Measurements from ENCODE around the gene THOC6. TPM values are rescaled to one million over a fixed set of nuclear protein-coding genes. Genes with fewer than 3 reads are reported as not detected.
"Not testable (repeated sequence)": the region's sequence is repeated elsewhere in the genome, so short reads cannot be mapped to it uniquely, and the experiment has no call there.

THOC6 gene
- total RNA-seq, 2 donors from 2014 or later: 22.9 to 28.0 TPM

GRCh38 chr16:3049921-3050481, 26.2 kb downstream of the THOC6 start:
- Histone ChIP-seq H3K9me3 (no peaks in the 10 kb centered on the region), H3K4me1 (replicated peaks) (peaks cover 10% of the 10 kb centered on the region), H3K36me3 (no peaks in the 10 kb centered on the region), H3K4me3 (no peak overlapping the region), H3K27me3 (replicated peaks; ENCODE audit: insufficient read depth) (peaks cover 2% of the 10 kb centered on the region), H3K27ac (no peak overlapping the region)
- intact Hi-C loops (cut with DNase I): no loop called here
- WGBS: 73% methylated on average over 23 of the region's 26 CpGs
- no peak for TF ChIP-seq POLR2A (IDR thresholded peaks at IDR 0.05)
- TF ChIP-seq POLR2AphosphoS5 (IDR thresholded peaks at IDR 0.05): no peak
- TF ChIP-seq, protein P1, sequence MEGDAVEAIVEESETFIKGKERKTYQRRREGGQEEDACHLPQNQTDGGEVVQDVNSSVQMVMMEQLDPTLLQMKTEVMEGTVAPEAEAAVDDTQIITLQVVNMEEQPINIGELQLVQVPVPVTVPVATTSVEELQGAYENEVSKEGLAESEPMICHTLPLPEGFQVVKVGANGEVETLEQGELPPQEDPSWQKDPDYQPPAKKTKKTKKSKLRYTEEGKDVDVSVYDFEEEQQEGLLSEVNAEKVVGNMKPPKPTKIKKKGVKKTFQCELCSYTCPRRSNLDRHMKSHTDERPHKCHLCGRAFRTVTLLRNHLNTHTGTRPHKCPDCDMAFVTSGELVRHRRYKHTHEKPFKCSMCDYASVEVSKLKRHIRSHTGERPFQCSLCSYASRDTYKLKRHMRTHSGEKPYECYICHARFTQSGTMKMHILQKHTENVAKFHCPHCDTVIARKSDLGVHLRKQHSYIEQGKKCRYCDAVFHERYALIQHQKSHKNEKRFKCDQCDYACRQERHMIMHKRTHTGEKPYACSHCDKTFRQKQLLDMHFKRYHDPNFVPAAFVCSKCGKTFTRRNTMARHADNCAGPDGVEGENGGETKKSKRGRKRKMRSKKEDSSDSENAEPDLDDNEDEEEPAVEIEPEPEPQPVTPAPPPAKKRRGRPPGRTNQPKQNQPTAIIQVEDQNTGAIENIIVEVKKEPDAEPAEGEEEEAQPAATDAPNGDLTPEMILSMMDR (IDR thresholded peaks at IDR 0.05): no peak
- no peak for DNase-seq (ENCODE audit: low spot score)

DNA sequence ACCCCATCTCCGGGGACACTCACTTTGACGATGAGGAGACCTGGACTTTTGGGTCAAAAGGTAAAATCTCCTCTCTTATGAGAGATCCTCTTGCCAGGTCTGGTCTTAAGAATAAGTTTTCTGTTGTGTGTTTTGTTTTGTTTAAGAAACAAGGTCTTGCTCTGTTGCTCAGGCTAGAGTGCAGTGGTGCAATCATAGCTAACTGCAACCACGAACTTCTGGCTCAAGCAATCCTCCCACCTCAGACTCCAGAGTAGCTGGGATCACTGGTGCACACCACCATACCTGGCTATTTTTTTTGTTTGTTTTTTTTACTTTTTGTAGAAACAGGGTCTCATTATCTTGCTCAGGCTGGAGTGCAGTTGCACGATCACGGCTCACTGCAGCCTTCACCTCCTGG, 26.7 kb downstream of the THOC6 start:
- H3K4me3 ChIP-seq: no peak overlapping the region
- DNase-seq (ENCODE audit: low spot score): no peak
- 82% methylated on average over 5 of the region's 5 CpGs for WGBS
- intact Hi-C loops (cut with DNase I): no loop called here
- TF ChIP-seq POLR2AphosphoS5 (IDR thresholded peaks at IDR 0.05) (no peak), POLR2A (IDR thresholded peaks at IDR 0.05) (no peak)
- TF ChIP-seq, protein P1 (IDR thresholded peaks at IDR 0.05): no peak
- H3K36me3 ChIP-seq: no peaks in the 10 kb centered on the region
- H3K27me3 ChIP-seq (replicated peaks; ENCODE audit: insufficient read depth): peaks cover 2% of the 10 kb centered on the region
- no peak overlapping the region for H3K27ac ChIP-seq
- no peaks in the 10 kb centered on the region for H3K9me3 ChIP-seq
- H3K4me1 ChIP-seq (replicated peaks): peaks cover 10% of the 10 kb centered on the region

- H3K36me3 ChIP-seq: no peaks in the 10 kb centered on the region
- peaks cover 7% of the 10 kb centered on the region for H3K4me1 ChIP-seq (replicated peaks)
- intact Hi-C loops (cut with DNase I): no loop called here
- H3K9me3 ChIP-seq: no peaks in the 10 kb centered on the region
- 45% methylated on average over 4 of the region's 4 CpGs for WGBS
- H3K27me3 ChIP-seq (replicated peaks; ENCODE audit: insufficient read depth): peaks cover under 1% of the 10 kb centered on the region
- no peak overlapping the region for H3K27ac ChIP-seq
- TF ChIP-seq POLR2AphosphoS5 (IDR thresholded peaks at IDR 0.05) (no peak), POLR2A (IDR thresholded peaks at IDR 0.05) (no peak)
- TF ChIP-seq, protein P1 (IDR thresholded peaks at IDR 0.05): no peak
- no peak for DNase-seq (ENCODE audit: low spot score)
- no peak overlapping the region for H3K4me3 ChIP-seq
These were observed 27.2 kb downstream of the THOC6 start for GRCh38 chr16:3051009-3051408.

DNA sequence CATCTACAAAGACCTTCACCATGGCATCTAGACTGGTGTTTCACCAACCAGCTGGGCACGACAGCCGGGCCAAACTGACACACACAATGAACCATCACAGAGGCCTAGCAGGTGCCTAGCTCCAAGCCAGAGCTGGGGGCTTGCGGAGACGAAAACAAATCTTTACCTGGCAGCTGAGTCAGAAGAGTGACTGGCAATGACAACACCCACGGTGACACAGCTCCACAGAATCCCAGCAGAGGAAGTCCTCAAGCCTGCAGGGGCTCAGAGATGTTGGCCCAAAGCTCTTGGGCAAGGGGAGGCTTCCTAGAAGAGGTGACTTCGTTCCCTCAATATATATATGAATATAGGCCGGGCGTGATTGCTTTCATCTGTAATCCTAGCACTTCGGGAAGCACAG, 27.7 kb downstream of the THOC6 start:
- no peak for DNase-seq (ENCODE audit: low spot score)
- TF ChIP-seq POLR2A (IDR thresholded peaks at IDR 0.05): no peak
- TF ChIP-seq, protein P1 (IDR thresholded peaks at IDR 0.05): no peak
- no peak for TF ChIP-seq POLR2AphosphoS5 (IDR thresholded peaks at IDR 0.05)
- H3K4me1 ChIP-seq (replicated peaks): peaks cover 2% of the 10 kb centered on the region
- H3K27me3 ChIP-seq (replicated peaks; ENCODE audit: insufficient read depth): no peaks in the 10 kb centered on the region
- no peak overlapping the region for H3K4me3 ChIP-seq
- no peak overlapping the region for H3K27ac ChIP-seq
- no peaks in the 10 kb centered on the region for H3K36me3 ChIP-seq
- intact Hi-C loops (cut with DNase I): no loop called here
- 88% methylated on average over 9 of the region's 9 CpGs for WGBS
- no peaks in the 10 kb centered on the region for H3K9me3 ChIP-seq

- H3K36me3 ChIP-seq; H3K27ac ChIP-seq; H3K27me3 ChIP-seq (replicated peaks; ENCODE audit: insufficient read depth); H3K9me3 ChIP-seq; intact Hi-C loops (cut with DNase I); DNase-seq (ENCODE audit: low spot score); H3K4me1 ChIP-seq (replicated peaks); H3K4me3 ChIP-seq: not testable (repeated sequence)
- WGBS: 75% methylated on average over 11 of the region's 12 CpGs
These were observed 28.9 kb downstream of the THOC6 start for GRCh38 chr16:3052571-3053329.

- WGBS: 83% methylated on average over 11 of the region's 13 CpGs
- H3K36me3 ChIP-seq; H3K4me1 ChIP-seq (replicated peaks); H3K27ac ChIP-seq; H3K9me3 ChIP-seq; H3K4me3 ChIP-seq; DNase-seq (ENCODE audit: low spot score); intact Hi-C loops (cut with DNase I); H3K27me3 ChIP-seq (replicated peaks; ENCODE audit: insufficient read depth): not testable (repeated sequence)
These were observed 29.5 kb downstream of the THOC6 start for GRCh38 chr16:3053330-3053710.
